Measurements from ENCODE around the gene RASA3.

The RASA3 gene

GRCh38 chr13:113962975-113963374 lies 169.4 kb downstream of the RASA3 start:
- no peak for DNase-seq (ENCODE audit: low read depth)
- H3K4me3 ChIP-seq (ENCODE audit: low read length), result no peak overlapping the region

GRCh38 chr13:113962386-113962785 lies 170.0 kb downstream of the RASA3 start:
- no peak for TF ChIP-seq CTCF (IDR thresholded peaks at IDR 0.05; ENCODE audit: insufficient read depth, low read depth, low read length, missing control alignments)
- no peak for DNase-seq (ENCODE audit: low read depth)
- H3K4me3 ChIP-seq (ENCODE audit: low read length), result no peak overlapping the region

More at GRCh38 chr13:113962975-113963374, 169.4 kb downstream of the RASA3 start:
- no peak for TF ChIP-seq CTCF (IDR thresholded peaks at IDR 0.05; ENCODE audit: insufficient read depth, low read depth, low read length, missing control alignments)

GRCh38 chr13:113960276-113960948 lies 172.0 kb downstream of the RASA3 start:
- no peak for DNase-seq (ENCODE audit: low read depth)
- no peak overlapping the region for H3K4me3 ChIP-seq (ENCODE audit: low read length)
- no peak for TF ChIP-seq CTCF (IDR thresholded peaks at IDR 0.05; ENCODE audit: insufficient read depth, low read depth, low read length, missing control alignments)

GRCh38 chr13:113959198-113959597 lies 173.2 kb downstream of the RASA3 start:
- TF ChIP-seq CTCF (IDR thresholded peaks at IDR 0.05; ENCODE audit: insufficient read depth, low read depth, low read length, missing control alignments), result no peak
- DNase-seq (ENCODE audit: low read depth), result peak; percentile 62
- no peak overlapping the region for H3K4me3 ChIP-seq (ENCODE audit: low read length)

GRCh38 chr13:113958373-113958772 lies 174.1 kb downstream of the RASA3 start:
- TF ChIP-seq CTCF (IDR thresholded peaks at IDR 0.05; ENCODE audit: insufficient read depth, low read depth, low read length, missing control alignments), result no peak
- no peak for DNase-seq (ENCODE audit: low read depth)
- H3K4me3 ChIP-seq (ENCODE audit: low read length), result no peak overlapping the region

GRCh38 chr13:113956571-113956970 lies 175.9 kb downstream of the RASA3 start:
- DNase-seq (ENCODE audit: low read depth), result no peak
- no peak for TF ChIP-seq CTCF (IDR thresholded peaks at IDR 0.05; ENCODE audit: insufficient read depth, low read depth, low read length, missing control alignments)
- H3K4me3 ChIP-seq (ENCODE audit: low read length), result no peak overlapping the region

- DNase-seq (ENCODE audit: low read depth), result no peak
- H3K4me3 ChIP-seq (ENCODE audit: low read length), result no peak overlapping the region
- TF ChIP-seq CTCF (IDR thresholded peaks at IDR 0.05; ENCODE audit: insufficient read depth, low read depth, low read length, missing control alignments), result no peak
Measured at GRCh38 chr13:113955691-113956090, 176.7 kb downstream of the RASA3 start.

Data from epithelial cell of esophagus (primary cell).